ENCODE measurements around the gene PATJ. TPM values are rescaled to one million over a fixed set of nuclear protein-coding genes. Genes with fewer than 3 reads are reported as not detected.
"Not testable (repeated sequence)": the region's sequence is repeated elsewhere in the genome, so short reads cannot be mapped to it uniquely, and the experiment has no call there.

Gene PATJ
- total and polyA plus RNA-seq, 2 donors (not counting 1 experiment from before 2014, with no cell fraction given): 8.0 to 45.3 TPM

DNA sequence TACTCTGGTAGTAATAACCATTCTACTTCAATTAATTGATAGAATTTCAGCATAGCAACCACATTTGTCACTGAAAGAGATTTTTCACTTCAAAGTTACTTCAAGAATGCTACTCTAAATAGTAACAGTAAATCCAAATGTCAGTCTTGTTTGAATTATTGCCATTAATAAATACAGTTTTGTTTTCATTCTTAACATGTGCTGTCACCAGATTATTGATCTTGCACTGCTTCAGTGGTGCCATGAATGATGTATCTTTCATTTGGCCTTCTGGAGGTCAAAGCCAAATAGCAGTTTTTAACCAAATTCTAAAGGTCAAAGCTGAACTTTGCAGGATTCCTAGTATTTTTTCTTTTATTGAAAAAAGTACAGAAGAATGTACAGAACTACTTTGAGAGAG is 199.5 kb downstream of the PATJ start:
- Mint-ChIP-seq H3K4me3 (no peak overlapping the region), H3K27me3 (no peaks in the 10 kb centered on the region), H3K27ac (no peak overlapping the region), H3K9me3 (ENCODE audit: insufficient read depth) (no peaks in the 10 kb centered on the region), H3K4me1 (no peaks in the 10 kb centered on the region)
- Histone ChIP-seq H3K4me2 (replicated peaks; ENCODE audit: low read depth, low read length, poor library complexity, severe bottlenecking) (no peak overlapping the region), H3K9me3 (ENCODE audit: control extremely low read depth in 1 of 3, control insufficient read depth in 2 of 3, insufficient read depth in 1 of 3, low read length in 2 of 3) (peaks cover 0 to 10% (median 0%) of the 10 kb centered on the region in 3 donors), H3K36me3 (replicated peaks in 1 of 2; ENCODE audit: control extremely low read depth in 1 of 2, control insufficient read depth in 1 of 2, extremely low read depth in 1 of 2, insufficient read depth in 2 of 2, low read length in 1 of 2) (no peaks in the 10 kb centered on the region), H3K9ac (ENCODE audit: low read length) (no peak overlapping the region), H3K27ac (ENCODE audit: low read length in 2 of 2) (no peak overlapping the region), H3K4me3 (ENCODE audit: control extremely low read depth in 1 of 5, extremely low read depth in 1 of 5, insufficient read depth in 1 of 5, low read depth in 2 of 5, low read length in 4 of 5) (no peak overlapping the region), H3K27me3 (replicated peaks in 1 of 4; ENCODE audit: control extremely low read depth in 1 of 4, control insufficient read depth in 3 of 4, insufficient read depth in 4 of 4, low read length in 3 of 4) (no peaks in the 10 kb centered on the region), H3K4me1 (ENCODE audit: control insufficient read depth in 2 of 2, insufficient read depth in 2 of 2, low read length in 2 of 2) (no peaks in the 10 kb centered on the region), H3K79me2 (ENCODE audit: control insufficient read depth, insufficient read depth, low read length) (no peaks in the 10 kb centered on the region), H4K20me1 (ENCODE audit: control insufficient read depth, insufficient read depth, low read length, poor library complexity, severe bottlenecking) (no peaks in the 10 kb centered on the region), H2AFZ (ENCODE audit: insufficient read depth, low read depth, low read length, poor library complexity, severe bottlenecking) (no peak overlapping the region)
- intact Hi-C loops (cut with micrococcal nuclease): no loop called here
- no peak for TF ChIP-seq EZH2 (IDR thresholded peaks at IDR 0.05; ENCODE audit: borderline replicate concordance, insufficient read depth, low read depth, low read length, poor library complexity, severe bottlenecking)
- TF ChIP-seq, protein P1, sequence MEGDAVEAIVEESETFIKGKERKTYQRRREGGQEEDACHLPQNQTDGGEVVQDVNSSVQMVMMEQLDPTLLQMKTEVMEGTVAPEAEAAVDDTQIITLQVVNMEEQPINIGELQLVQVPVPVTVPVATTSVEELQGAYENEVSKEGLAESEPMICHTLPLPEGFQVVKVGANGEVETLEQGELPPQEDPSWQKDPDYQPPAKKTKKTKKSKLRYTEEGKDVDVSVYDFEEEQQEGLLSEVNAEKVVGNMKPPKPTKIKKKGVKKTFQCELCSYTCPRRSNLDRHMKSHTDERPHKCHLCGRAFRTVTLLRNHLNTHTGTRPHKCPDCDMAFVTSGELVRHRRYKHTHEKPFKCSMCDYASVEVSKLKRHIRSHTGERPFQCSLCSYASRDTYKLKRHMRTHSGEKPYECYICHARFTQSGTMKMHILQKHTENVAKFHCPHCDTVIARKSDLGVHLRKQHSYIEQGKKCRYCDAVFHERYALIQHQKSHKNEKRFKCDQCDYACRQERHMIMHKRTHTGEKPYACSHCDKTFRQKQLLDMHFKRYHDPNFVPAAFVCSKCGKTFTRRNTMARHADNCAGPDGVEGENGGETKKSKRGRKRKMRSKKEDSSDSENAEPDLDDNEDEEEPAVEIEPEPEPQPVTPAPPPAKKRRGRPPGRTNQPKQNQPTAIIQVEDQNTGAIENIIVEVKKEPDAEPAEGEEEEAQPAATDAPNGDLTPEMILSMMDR (IDR thresholded peaks at IDR 0.05): no peak
- ATAC-seq (ENCODE audit: low read depth) (no peak), DNase-seq (no peak)
- CTCF ChIA-PET: interaction anchor here (1.1 kb wide), 1 partner anchor 9 kb away, joined by 3 read pairs; no protein-coding TSS in a partner anchor
- POLR2A ChIA-PET: no interaction called here

DNA sequence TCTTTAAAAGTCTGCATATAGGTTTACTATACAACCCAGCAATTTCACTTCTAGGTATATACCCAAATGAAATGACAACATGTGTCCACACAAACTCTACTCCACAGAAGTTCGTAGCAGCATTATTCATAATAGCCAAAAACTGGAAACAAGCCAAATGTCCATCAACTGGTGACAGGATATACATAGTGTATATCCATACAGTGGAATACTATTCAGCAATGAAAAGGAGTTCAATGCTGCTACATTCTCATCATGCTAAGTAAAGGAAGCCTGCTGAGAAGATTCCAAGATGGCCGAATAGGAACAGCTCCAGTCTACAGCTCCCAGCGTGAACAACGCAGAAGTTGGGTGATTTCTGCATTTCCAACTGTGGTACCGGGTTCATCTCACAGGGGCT is 200.6 kb downstream of the PATJ start:
- no peaks in the 10 kb centered on the region for H3K79me2 ChIP-seq (ENCODE audit: control insufficient read depth, insufficient read depth, low read length)
- TF ChIP-seq, protein P1 (IDR thresholded peaks at IDR 0.05): no peak
- TF ChIP-seq EZH2 (IDR thresholded peaks at IDR 0.05; ENCODE audit: borderline replicate concordance, insufficient read depth, low read depth, low read length, poor library complexity, severe bottlenecking): no peak
- H3K27me3 ChIP-seq (replicated peaks in 1 of 4; ENCODE audit: control extremely low read depth in 1 of 4, control insufficient read depth in 3 of 4, insufficient read depth in 4 of 4, low read length in 3 of 4): no peaks in the 10 kb centered on the region
- no peak overlapping the region for H3K4me3 ChIP-seq (ENCODE audit: control extremely low read depth in 1 of 5, extremely low read depth in 1 of 5, insufficient read depth in 1 of 5, low read depth in 2 of 5, low read length in 4 of 5)
- no peak for ATAC-seq (ENCODE audit: low read depth)
- Mint-ChIP-seq H3K27ac (no peak overlapping the region), H3K4me1 (no peaks in the 10 kb centered on the region), H3K9me3 (ENCODE audit: insufficient read depth) (no peaks in the 10 kb centered on the region), H3K27me3 (no peaks in the 10 kb centered on the region), H3K4me3 (no peak overlapping the region)
- no peak overlapping the region for H2AFZ ChIP-seq (ENCODE audit: insufficient read depth, low read depth, low read length, poor library complexity, severe bottlenecking)
- H3K27ac ChIP-seq (ENCODE audit: low read length in 2 of 2): no peak overlapping the region
- peaks cover 0 to 10% (median 0%) of the 10 kb centered on the region in 3 donors for H3K9me3 ChIP-seq (ENCODE audit: control extremely low read depth in 1 of 3, control insufficient read depth in 2 of 3, insufficient read depth in 1 of 3, low read length in 2 of 3)
- no peak overlapping the region for H3K9ac ChIP-seq (ENCODE audit: low read length)
- no peak for DNase-seq
- no peak overlapping the region for H3K4me2 ChIP-seq (replicated peaks; ENCODE audit: low read depth, low read length, poor library complexity, severe bottlenecking)
- ChIA-PET POLR2A (no interaction called here), CTCF (no interaction called here)
- 98% methylated on average over 4 of the region's 5 CpGs for WGBS (ENCODE audit: insufficient coverage)
- H3K36me3 ChIP-seq (replicated peaks in 1 of 2; ENCODE audit: control extremely low read depth in 1 of 2, control insufficient read depth in 1 of 2, extremely low read depth in 1 of 2, insufficient read depth in 2 of 2, low read length in 1 of 2): no peaks in the 10 kb centered on the region
- intact Hi-C loops (cut with micrococcal nuclease): no loop called here
- no peaks in the 10 kb centered on the region for H4K20me1 ChIP-seq (ENCODE audit: control insufficient read depth, insufficient read depth, low read length, poor library complexity, severe bottlenecking)
- no peaks in the 10 kb centered on the region for H3K4me1 ChIP-seq (ENCODE audit: control insufficient read depth in 2 of 2, insufficient read depth in 2 of 2, low read length in 2 of 2)

DNA sequence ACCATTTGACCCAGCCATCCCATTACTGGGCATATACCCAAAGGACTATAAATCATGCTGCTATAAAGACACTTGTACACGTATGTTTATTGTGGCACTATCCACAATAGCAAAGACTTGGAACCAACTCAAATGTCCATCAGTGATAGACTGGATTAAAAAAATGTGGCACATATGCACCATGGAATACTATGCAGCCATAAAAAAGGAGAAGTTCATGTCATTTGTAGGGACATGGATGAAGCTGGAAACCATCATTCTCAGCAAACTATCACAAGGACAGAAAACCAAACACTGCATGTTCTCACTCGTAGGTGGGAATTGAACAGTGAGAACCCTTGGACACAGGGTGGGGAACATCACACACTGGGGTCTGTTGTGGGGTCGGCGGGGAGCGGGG is 206.4 kb downstream of the PATJ start:
- ATAC-seq (ENCODE audit: low read depth); H2AFZ ChIP-seq (ENCODE audit: insufficient read depth, low read depth, low read length, poor library complexity, severe bottlenecking); H3K79me2 ChIP-seq (ENCODE audit: control insufficient read depth, insufficient read depth, low read length); H3K36me3 ChIP-seq (replicated peaks in 1 of 2; ENCODE audit: control extremely low read depth in 1 of 2, control insufficient read depth in 1 of 2, extremely low read depth in 1 of 2, insufficient read depth in 2 of 2, low read length in 1 of 2); H3K27me3 ChIP-seq (replicated peaks in 1 of 4; ENCODE audit: control extremely low read depth in 1 of 4, control insufficient read depth in 3 of 4, insufficient read depth in 4 of 4, low read length in 3 of 4); H3K27ac Mint-ChIP-seq; POLR2A ChIA-PET; H3K9me3 ChIP-seq (ENCODE audit: control extremely low read depth in 1 of 3, control insufficient read depth in 2 of 3, insufficient read depth in 1 of 3, low read length in 2 of 3); H3K4me1 Mint-ChIP-seq; H3K4me1 ChIP-seq (ENCODE audit: control insufficient read depth in 2 of 2, insufficient read depth in 2 of 2, low read length in 2 of 2); H3K27me3 Mint-ChIP-seq; H3K4me3 Mint-ChIP-seq; CTCF ChIA-PET; H4K20me1 ChIP-seq (ENCODE audit: control insufficient read depth, insufficient read depth, low read length, poor library complexity, severe bottlenecking); DNase-seq; H3K9ac ChIP-seq (ENCODE audit: low read length); H3K4me3 ChIP-seq (ENCODE audit: control extremely low read depth in 1 of 5, extremely low read depth in 1 of 5, insufficient read depth in 1 of 5, low read depth in 2 of 5, low read length in 4 of 5); intact Hi-C loops (cut with micrococcal nuclease); H3K9me3 Mint-ChIP-seq (ENCODE audit: insufficient read depth); H3K27ac ChIP-seq (ENCODE audit: low read length in 2 of 2); H3K4me2 ChIP-seq (replicated peaks; ENCODE audit: low read depth, low read length, poor library complexity, severe bottlenecking): not testable (repeated sequence)
- WGBS (ENCODE audit: insufficient coverage): no CpG with 5 or more reads among the region's 5 CpGs
